Loucy (cell line): Measurements from ENCODE around the gene L2HGDH.

Experiments
- H2AFZ ChIP-seq: fragments of 200-600 bp; sonication (generic); 2 replicates; pipeline ENCODE4 v1.6.0; 2016; ENCODE audit warnings: antibody characterized with exemption, mild to moderate bottlenecking, low read length, moderate library complexity
- H3F3A ChIP-seq: fragments of 200-600 bp; 2 replicates; pipeline ENCODE4 v1.6.0; 2016; ENCODE audit warnings: antibody characterized with exemption, low read depth, mild to moderate bottlenecking
- H3K27me3 ChIP-seq: fragments of 200-600 bp; sonication (generic); 2 replicates; pipeline ENCODE4 v1.6.1; 2014; ENCODE audit warnings: low read length, mild to moderate bottlenecking; ENCODE audit not compliant: insufficient read depth, poor library complexity, severe bottlenecking
- H3K36me3 ChIP-seq: fragments of 200-600 bp; sonication (generic); 2 replicates; pipeline ENCODE4 v1.6.1; 2016; ENCODE audit warnings: low read length; ENCODE audit not compliant: insufficient read depth
- H3K4me1 ChIP-seq: fragments of 200-600 bp; sonication (generic); 2 replicates; pipeline ENCODE4 v1.5.1; 2014; ENCODE audit warnings: low read length, mild to moderate bottlenecking; ENCODE audit not compliant: insufficient read depth, poor library complexity, severe bottlenecking
- H3K4me2 ChIP-seq: fragments of 200-600 bp; sonication (generic); 2 replicates; pipeline ENCODE4 v1.6.0; 2014; ENCODE audit warnings: antibody characterized with exemption, low read length, low read depth, mild to moderate bottlenecking; ENCODE audit not compliant: poor library complexity, severe bottlenecking
- H3K4me3 ChIP-seq: fragments of 200-600 bp; sonication (generic); 2 replicates; pipeline ENCODE4 v1.5.1; 2014; ENCODE audit warnings: low read length, mild to moderate bottlenecking, mixed read lengths; ENCODE audit not compliant: poor library complexity, severe bottlenecking
- H3K79me2 ChIP-seq: fragments of 200-600 bp; sonication (generic); 2 replicates; pipeline ENCODE4 v1.6.1; 2014; ENCODE audit warnings: low read length; ENCODE audit not compliant: insufficient read depth
- H3K9ac ChIP-seq: fragments of 200-600 bp; sonication (generic); 2 replicates; pipeline ENCODE4 v1.6.0; 2014; ENCODE audit warnings: mild to moderate bottlenecking, low read depth, low read length, moderate library complexity; ENCODE audit not compliant: poor library complexity, severe bottlenecking
- H3K9me2 ChIP-seq: fragments of 200-600 bp; sonication (generic); replicated peaks from 2 replicates; pipeline ENCODE4 v1.6.1; 2016; ENCODE audit warnings: low read depth, low read length, mixed read lengths
- H3K9me3 ChIP-seq: fragments of 200-600 bp; sonication (generic); 2 replicates; pipeline ENCODE4 v1.6.1; 2014; ENCODE audit warnings: mild to moderate bottlenecking, antibody characterized with exemption, low read length, low read depth; ENCODE audit not compliant: insufficient read depth
- H4K20me1 ChIP-seq: fragments of 200-600 bp; sonication (generic); 2 replicates; pipeline ENCODE4 v1.6.0; 2014; ENCODE audit warnings: antibody characterized with exemption, low read length, mild to moderate bottlenecking; ENCODE audit not compliant: insufficient read depth, poor library complexity, severe bottlenecking
- CTCF ChIP-seq: fragments of 200-600 bp; sonication (generic); conservative IDR thresholded peaks from 2 replicates; pipeline ENCODE4 v1.5.1; 2014; ENCODE audit warnings: mild to moderate bottlenecking, antibody characterized with exemption, low read length
- EZH2phosphoT487 ChIP-seq: fragments of 200-600 bp; IDR thresholded peaks from 2 replicates; pipeline ENCODE4 v1.6.1; 2018; ENCODE audit warnings: antibody characterized with exemption, mild to moderate bottlenecking, moderate library complexity, borderline replicate concordance

The L2HGDH gene

GRCh38 chr14:50347521-50347920 is 35.5 kb upstream of the L2HGDH start:
- H2AFZ ChIP-seq: no peak overlapping the region

GRCh38 chr14:50345846-50346422 is 33.9 kb upstream of the L2HGDH start:
- no peaks in the 10 kb centered on the region for H3K79me2 ChIP-seq
- H3K4me1 ChIP-seq: peaks cover 23% of the 10 kb centered on the region
- no peak overlapping the region for H2AFZ ChIP-seq
- H3K27me3 ChIP-seq: no peaks in the 10 kb centered on the region
- no peaks in the 10 kb centered on the region for H3F3A ChIP-seq
- H3K9ac ChIP-seq: no peak overlapping the region
- H3K36me3 ChIP-seq: no peaks in the 10 kb centered on the region
- no peaks in the 10 kb centered on the region for H4K20me1 ChIP-seq
- H3K4me2 ChIP-seq: no peak overlapping the region
- H3K9me3 ChIP-seq: no peaks in the 10 kb centered on the region
- TF ChIP-seq CTCF: no peak
- no peak for TF ChIP-seq EZH2phosphoT487
- no peak overlapping the region for H3K4me3 ChIP-seq
- no peaks in the 10 kb centered on the region for H3K9me2 ChIP-seq

More at GRCh38 chr14:50347521-50347920, 35.5 kb upstream of the L2HGDH start:
- Histone ChIP-seq H3K27me3 (no peaks in the 10 kb centered on the region), H3K79me2 (no peaks in the 10 kb centered on the region), H3K4me1 (peaks cover 23% of the 10 kb centered on the region), H4K20me1 (no peaks in the 10 kb centered on the region), H3F3A (no peaks in the 10 kb centered on the region), H3K9me3 (no peaks in the 10 kb centered on the region), H3K4me3 (no peak overlapping the region), H3K4me2 (no peak overlapping the region), H3K9ac (no peak overlapping the region), H3K36me3 (no peaks in the 10 kb centered on the region), H3K9me2 (no peaks in the 10 kb centered on the region)
- TF ChIP-seq EZH2phosphoT487: no peak
- TF ChIP-seq CTCF: no peak

GRCh38 chr14:50344876-50345563 is 33.0 kb upstream of the L2HGDH start:
- no peaks in the 10 kb centered on the region for H4K20me1 ChIP-seq
- no peak overlapping the region for H3K4me2 ChIP-seq
- peaks cover 23% of the 10 kb centered on the region for H3K4me1 ChIP-seq
- H3F3A ChIP-seq: no peaks in the 10 kb centered on the region
- no peak overlapping the region for H3K4me3 ChIP-seq
- TF ChIP-seq CTCF (no peak), EZH2phosphoT487 (no peak)
- no peaks in the 10 kb centered on the region for H3K27me3 ChIP-seq
- H3K79me2 ChIP-seq: no peaks in the 10 kb centered on the region
- no peak overlapping the region for H2AFZ ChIP-seq
- H3K36me3 ChIP-seq: no peaks in the 10 kb centered on the region
- no peaks in the 10 kb centered on the region for H3K9me2 ChIP-seq
- no peaks in the 10 kb centered on the region for H3K9me3 ChIP-seq
- no peak overlapping the region for H3K9ac ChIP-seq
